WTC11 (cell line): ENCODE measurements around the gene DAND5. TPM values are rescaled to one million over a fixed set of nuclear protein-coding genes. Genes with fewer than 3 reads are reported as not detected.

Experiments used
- ATAC-seq: fragments of 200-7000 bp; cut with Tn5 transposase; 2 replicates; pipeline ENCODE4 v1.10.0; 2021; ENCODE audit warnings: mild to moderate bottlenecking, moderate library complexity
- CTCF ChIA-PET: fragments of 300-600 bp; sonication (Branson Sonifier 250); formaldehyde crosslinking; loops from one replicate; lab custom pipeline; 2021; ENCODE audit warnings: antibody characterized with exemption; lab: Charles Lee
- POLR2A ChIA-PET: fragments of 350-600 bp; sonication (Branson Sonifier 250); formaldehyde crosslinking; loops from one replicate; lab custom pipeline; 2021; ENCODE audit warnings: antibody characterized with exemption; lab: Charles Lee
- DNase-seq: peaks from one replicate; pipeline ENCODE4 v3.0.0; 2021; ENCODE audit warnings: low spot score
- H3K27ac Mint-ChIP-seq: 2 replicates; pipeline ENCODE4 v1.8.0; 2021; ENCODE audit warnings: mixed read lengths
- H3K27me3 Mint-ChIP-seq: 2 replicates; pipeline ENCODE4 v1.8.0; 2021; ENCODE audit warnings: low read depth, mild to moderate bottlenecking, moderate library complexity, mixed read lengths
- H3K36me3 Mint-ChIP-seq: 2 replicates; pipeline ENCODE4 v1.8.0; 2021; ENCODE audit warnings: mixed read lengths
- H3K4me1 Mint-ChIP-seq: 2 replicates; pipeline ENCODE4 v1.8.0; 2022; ENCODE audit warnings: mixed read lengths
- H3K4me3 Mint-ChIP-seq: 2 replicates; pipeline ENCODE4 v1.8.0; 2021; ENCODE audit warnings: mild to moderate bottlenecking, moderate library complexity, mixed read lengths
- H3K9me3 Mint-ChIP-seq: 2 replicates; pipeline ENCODE4 v1.8.0; 2021; ENCODE audit warnings: mixed read lengths
- ATF2 ChIP-seq: sonication (generic); formaldehyde crosslinking; IDR thresholded peaks from 2 replicates; pipeline ENCODE4 v1.8.1; 2022; ENCODE audit warnings: low read depth, missing genetic modification reagents, borderline replicate concordance
- CREM ChIP-seq: sonication (generic); formaldehyde crosslinking; IDR thresholded peaks from 2 replicates; pipeline ENCODE4 v1.8.1; 2022; ENCODE audit warnings: mild to moderate bottlenecking, missing genetic modification reagents, moderate library complexity
- GRHL2 ChIP-seq: fragments of 250-450 bp; sonication (Bioruptor Pico); IDR thresholded peaks from 2 replicates; pipeline ENCODE4 v1.8.0; 2022; ENCODE audit warnings: mild to moderate bottlenecking, moderate library complexity; ENCODE audit not compliant: insufficient replicate concordance, severe bottlenecking
- GTF2I ChIP-seq: fragments of 250-450 bp; sonication (Bioruptor Pico); conservative IDR thresholded peaks from 2 replicates; pipeline ENCODE4 v1.4.0; 2021; ENCODE audit warnings: mild to moderate bottlenecking
- JUN ChIP-seq: sonication (generic); formaldehyde crosslinking; IDR thresholded peaks from 2 replicates; pipeline ENCODE4 v1.8.0; 2023; ENCODE audit warnings: mild to moderate bottlenecking, missing genetic modification reagents
- MAX ChIP-seq: sonication (generic); formaldehyde crosslinking; IDR thresholded peaks from 2 replicates; pipeline ENCODE4 v1.8.0; 2022; ENCODE audit warnings: mild to moderate bottlenecking, missing genetic modification reagents
- NR1H2 ChIP-seq: sonication (generic); formaldehyde crosslinking; IDR thresholded peaks from 2 replicates; pipeline ENCODE4 v1.9.0; 2021; ENCODE audit warnings: mild to moderate bottlenecking, moderate library complexity, missing genetic modification reagents
- NR3C1 ChIP-seq: sonication (generic); formaldehyde crosslinking; conservative IDR thresholded peaks from 2 replicates; pipeline ENCODE4 v1.8.1; 2023; ENCODE audit warnings: low read depth, mild to moderate bottlenecking, missing genetic modification reagents
- TEAD4 ChIP-seq: sonication (generic); formaldehyde crosslinking; IDR thresholded peaks from 2 replicates; pipeline ENCODE4 v1.8.0; 2022; ENCODE audit warnings: mild to moderate bottlenecking, missing genetic modification reagents
- ZBTB21 ChIP-seq: sonication (generic); formaldehyde crosslinking; IDR thresholded peaks from 2 replicates; pipeline ENCODE4 v1.8.1; 2023; ENCODE audit warnings: mild to moderate bottlenecking, missing genetic modification reagents, borderline replicate concordance
- ZNF232 ChIP-seq: sonication (generic); formaldehyde crosslinking; IDR thresholded peaks from 2 replicates; pipeline ENCODE4 v1.8.0; 2022; ENCODE audit warnings: mild to moderate bottlenecking, missing genetic modification reagents
- ZNF263 ChIP-seq: sonication (generic); formaldehyde crosslinking; IDR thresholded peaks from 2 replicates; pipeline ENCODE4 v1.8.1; 2022; ENCODE audit warnings: low read depth, mild to moderate bottlenecking, moderate library complexity, missing genetic modification reagents
- total RNA-seq: library from RNA; stranded (reverse); gene quantifications from 3 replicates; pipeline ENCODE4 v1.2.3, GENCODE V29; 2021
- TF ChIP-seq, protein P1 (sequence below): sonication (generic); formaldehyde crosslinking; IDR thresholded peaks from 2 replicates; pipeline ENCODE4 v1.8.1; 2022; ENCODE audit warnings: low read depth, mild to moderate bottlenecking, moderate library complexity, missing genetic modification reagents, borderline replicate concordance
- TF ChIP-seq, protein P2 (sequence below): sonication (generic); formaldehyde crosslinking; IDR thresholded peaks from 2 replicates; pipeline ENCODE4 v1.8.1; 2022; ENCODE audit warnings: mild to moderate bottlenecking, moderate library complexity, missing genetic modification reagents
- TF ChIP-seq, protein P3 (sequence below): sonication (generic); formaldehyde crosslinking; IDR thresholded peaks from 2 replicates; pipeline ENCODE4 v1.8.1; 2023; ENCODE audit warnings: mild to moderate bottlenecking, moderate library complexity, missing genetic modification reagents
- TF ChIP-seq, protein P4 (sequence below): sonication (generic); formaldehyde crosslinking; IDR thresholded peaks from 2 replicates; pipeline ENCODE4 v1.8.1; 2023; ENCODE audit warnings: mild to moderate bottlenecking, missing genetic modification reagents, moderate library complexity
- TF ChIP-seq, protein P5 (sequence below): fragments of 250-450 bp; sonication (Bioruptor Pico); IDR thresholded peaks from 2 replicates; pipeline ENCODE4 v1.9.0; 2021; ENCODE audit warnings: mild to moderate bottlenecking
- TF ChIP-seq, protein P6 (sequence below): sonication (generic); formaldehyde crosslinking; IDR thresholded peaks from 2 replicates; pipeline ENCODE4 v1.8.0; 2023; ENCODE audit warnings: mild to moderate bottlenecking, missing genetic modification reagents
- TF ChIP-seq, protein P7 (sequence below): sonication (generic); formaldehyde crosslinking; IDR thresholded peaks from 2 replicates; pipeline ENCODE4 v1.8.0; 2022; ENCODE audit warnings: missing genetic modification reagents

Gene DAND5
- total RNA-seq, 1 experiment from 2014 or later: 0.22 TPM

- ATAC-seq: no peak
- H3K4me1 Mint-ChIP-seq: 0 out of 2 replicates have a peak, but pooled peaks cover under 1% of the 10 kb centered on the region
- no peaks in the 10 kb centered on the region for H3K9me3 Mint-ChIP-seq
- CTCF ChIA-PET: interaction anchor here (1.1 to 2.6 kb wide), 2 partner anchors 23 to 36 kb away, joined by 5 to 14 read pairs; no protein-coding TSS in a partner anchor
- H3K4me3 Mint-ChIP-seq: no peak overlapping the region
- TF ChIP-seq, protein P1, sequence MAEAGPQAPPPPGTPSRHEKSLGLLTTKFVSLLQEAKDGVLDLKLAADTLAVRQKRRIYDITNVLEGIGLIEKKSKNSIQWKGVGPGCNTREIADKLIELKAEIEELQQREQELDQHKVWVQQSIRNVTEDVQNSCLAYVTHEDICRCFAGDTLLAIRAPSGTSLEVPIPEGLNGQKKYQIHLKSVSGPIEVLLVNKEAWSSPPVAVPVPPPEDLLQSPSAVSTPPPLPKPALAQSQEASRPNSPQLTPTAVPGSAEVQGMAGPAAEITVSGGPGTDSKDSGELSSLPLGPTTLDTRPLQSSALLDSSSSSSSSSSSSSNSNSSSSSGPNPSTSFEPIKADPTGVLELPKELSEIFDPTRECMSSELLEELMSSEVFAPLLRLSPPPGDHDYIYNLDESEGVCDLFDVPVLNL (CRISPR knock-in tag): no peak
- TF ChIP-seq, protein P2, sequence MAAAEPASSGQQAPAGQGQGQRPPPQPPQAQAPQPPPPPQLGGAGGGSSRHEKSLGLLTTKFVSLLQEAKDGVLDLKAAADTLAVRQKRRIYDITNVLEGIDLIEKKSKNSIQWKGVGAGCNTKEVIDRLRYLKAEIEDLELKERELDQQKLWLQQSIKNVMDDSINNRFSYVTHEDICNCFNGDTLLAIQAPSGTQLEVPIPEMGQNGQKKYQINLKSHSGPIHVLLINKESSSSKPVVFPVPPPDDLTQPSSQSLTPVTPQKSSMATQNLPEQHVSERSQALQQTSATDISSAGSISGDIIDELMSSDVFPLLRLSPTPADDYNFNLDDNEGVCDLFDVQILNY (CRISPR knock-in tag): no peak
- TF ChIP-seq ZBTB21 (CRISPR knock-in tag) (no peak), ZNF263 (CRISPR knock-in tag) (no peak), CREM (CRISPR knock-in tag) (no peak), MAX (no peak), JUN (CRISPR knock-in tag) (no peak), NR3C1 (no peak), NR1H2 (CRISPR knock-in tag) (no peak), GRHL2 (CRISPR knock-in tag) (no peak), GTF2I (CRISPR knock-in tag) (no peak), TEAD4 (CRISPR knock-in tag) (no peak), ZNF232 (CRISPR knock-in tag) (no peak), ATF2 (CRISPR knock-in tag) (no peak)
- TF ChIP-seq, protein P3, sequence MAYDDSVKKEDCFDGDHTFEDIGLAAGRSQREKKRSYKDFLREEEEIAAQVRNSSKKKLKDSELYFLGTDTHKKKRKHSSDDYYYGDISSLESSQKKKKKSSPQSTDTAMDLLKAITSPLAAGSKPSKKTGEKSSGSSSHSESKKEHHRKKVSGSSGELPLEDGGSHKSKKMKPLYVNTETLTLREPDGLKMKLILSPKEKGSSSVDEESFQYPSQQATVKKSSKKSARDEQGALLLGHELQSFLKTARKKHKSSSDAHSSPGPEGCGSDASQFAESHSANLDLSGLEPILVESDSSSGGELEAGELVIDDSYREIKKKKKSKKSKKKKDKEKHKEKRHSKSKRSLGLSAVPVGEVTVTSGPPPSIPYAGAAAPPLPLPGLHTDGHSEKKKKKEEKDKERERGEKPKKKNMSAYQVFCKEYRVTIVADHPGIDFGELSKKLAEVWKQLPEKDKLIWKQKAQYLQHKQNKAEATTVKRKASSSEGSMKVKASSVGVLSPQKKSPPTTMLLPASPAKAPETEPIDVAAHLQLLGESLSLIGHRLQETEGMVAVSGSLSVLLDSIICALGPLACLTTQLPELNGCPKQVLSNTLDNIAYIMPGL (CRISPR knock-in tag): no peak
- TF ChIP-seq, protein P4, sequence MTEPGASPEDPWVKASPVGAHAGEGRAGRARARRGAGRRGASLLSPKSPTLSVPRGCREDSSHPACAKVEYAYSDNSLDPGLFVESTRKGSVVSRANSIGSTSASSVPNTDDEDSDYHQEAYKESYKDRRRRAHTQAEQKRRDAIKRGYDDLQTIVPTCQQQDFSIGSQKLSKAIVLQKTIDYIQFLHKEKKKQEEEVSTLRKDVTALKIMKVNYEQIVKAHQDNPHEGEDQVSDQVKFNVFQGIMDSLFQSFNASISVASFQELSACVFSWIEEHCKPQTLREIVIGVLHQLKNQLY (CRISPR knock-in tag): no peak
- TF ChIP-seq, protein P5, sequence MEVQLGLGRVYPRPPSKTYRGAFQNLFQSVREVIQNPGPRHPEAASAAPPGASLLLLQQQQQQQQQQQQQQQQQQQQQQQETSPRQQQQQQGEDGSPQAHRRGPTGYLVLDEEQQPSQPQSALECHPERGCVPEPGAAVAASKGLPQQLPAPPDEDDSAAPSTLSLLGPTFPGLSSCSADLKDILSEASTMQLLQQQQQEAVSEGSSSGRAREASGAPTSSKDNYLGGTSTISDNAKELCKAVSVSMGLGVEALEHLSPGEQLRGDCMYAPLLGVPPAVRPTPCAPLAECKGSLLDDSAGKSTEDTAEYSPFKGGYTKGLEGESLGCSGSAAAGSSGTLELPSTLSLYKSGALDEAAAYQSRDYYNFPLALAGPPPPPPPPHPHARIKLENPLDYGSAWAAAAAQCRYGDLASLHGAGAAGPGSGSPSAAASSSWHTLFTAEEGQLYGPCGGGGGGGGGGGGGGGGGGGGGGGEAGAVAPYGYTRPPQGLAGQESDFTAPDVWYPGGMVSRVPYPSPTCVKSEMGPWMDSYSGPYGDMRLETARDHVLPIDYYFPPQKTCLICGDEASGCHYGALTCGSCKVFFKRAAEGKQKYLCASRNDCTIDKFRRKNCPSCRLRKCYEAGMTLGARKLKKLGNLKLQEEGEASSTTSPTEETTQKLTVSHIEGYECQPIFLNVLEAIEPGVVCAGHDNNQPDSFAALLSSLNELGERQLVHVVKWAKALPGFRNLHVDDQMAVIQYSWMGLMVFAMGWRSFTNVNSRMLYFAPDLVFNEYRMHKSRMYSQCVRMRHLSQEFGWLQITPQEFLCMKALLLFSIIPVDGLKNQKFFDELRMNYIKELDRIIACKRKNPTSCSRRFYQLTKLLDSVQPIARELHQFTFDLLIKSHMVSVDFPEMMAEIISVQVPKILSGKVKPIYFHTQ: no peak
- TF ChIP-seq, protein P6, sequence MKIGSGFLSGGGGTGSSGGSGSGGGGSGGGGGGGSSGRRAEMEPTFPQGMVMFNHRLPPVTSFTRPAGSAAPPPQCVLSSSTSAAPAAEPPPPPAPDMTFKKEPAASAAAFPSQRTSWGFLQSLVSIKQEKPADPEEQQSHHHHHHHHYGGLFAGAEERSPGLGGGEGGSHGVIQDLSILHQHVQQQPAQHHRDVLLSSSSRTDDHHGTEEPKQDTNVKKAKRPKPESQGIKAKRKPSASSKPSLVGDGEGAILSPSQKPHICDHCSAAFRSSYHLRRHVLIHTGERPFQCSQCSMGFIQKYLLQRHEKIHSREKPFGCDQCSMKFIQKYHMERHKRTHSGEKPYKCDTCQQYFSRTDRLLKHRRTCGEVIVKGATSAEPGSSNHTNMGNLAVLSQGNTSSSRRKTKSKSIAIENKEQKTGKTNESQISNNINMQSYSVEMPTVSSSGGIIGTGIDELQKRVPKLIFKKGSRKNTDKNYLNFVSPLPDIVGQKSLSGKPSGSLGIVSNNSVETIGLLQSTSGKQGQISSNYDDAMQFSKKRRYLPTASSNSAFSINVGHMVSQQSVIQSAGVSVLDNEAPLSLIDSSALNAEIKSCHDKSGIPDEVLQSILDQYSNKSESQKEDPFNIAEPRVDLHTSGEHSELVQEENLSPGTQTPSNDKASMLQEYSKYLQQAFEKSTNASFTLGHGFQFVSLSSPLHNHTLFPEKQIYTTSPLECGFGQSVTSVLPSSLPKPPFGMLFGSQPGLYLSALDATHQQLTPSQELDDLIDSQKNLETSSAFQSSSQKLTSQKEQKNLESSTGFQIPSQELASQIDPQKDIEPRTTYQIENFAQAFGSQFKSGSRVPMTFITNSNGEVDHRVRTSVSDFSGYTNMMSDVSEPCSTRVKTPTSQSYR (CRISPR knock-in tag): no peak
- TF ChIP-seq, protein P7, sequence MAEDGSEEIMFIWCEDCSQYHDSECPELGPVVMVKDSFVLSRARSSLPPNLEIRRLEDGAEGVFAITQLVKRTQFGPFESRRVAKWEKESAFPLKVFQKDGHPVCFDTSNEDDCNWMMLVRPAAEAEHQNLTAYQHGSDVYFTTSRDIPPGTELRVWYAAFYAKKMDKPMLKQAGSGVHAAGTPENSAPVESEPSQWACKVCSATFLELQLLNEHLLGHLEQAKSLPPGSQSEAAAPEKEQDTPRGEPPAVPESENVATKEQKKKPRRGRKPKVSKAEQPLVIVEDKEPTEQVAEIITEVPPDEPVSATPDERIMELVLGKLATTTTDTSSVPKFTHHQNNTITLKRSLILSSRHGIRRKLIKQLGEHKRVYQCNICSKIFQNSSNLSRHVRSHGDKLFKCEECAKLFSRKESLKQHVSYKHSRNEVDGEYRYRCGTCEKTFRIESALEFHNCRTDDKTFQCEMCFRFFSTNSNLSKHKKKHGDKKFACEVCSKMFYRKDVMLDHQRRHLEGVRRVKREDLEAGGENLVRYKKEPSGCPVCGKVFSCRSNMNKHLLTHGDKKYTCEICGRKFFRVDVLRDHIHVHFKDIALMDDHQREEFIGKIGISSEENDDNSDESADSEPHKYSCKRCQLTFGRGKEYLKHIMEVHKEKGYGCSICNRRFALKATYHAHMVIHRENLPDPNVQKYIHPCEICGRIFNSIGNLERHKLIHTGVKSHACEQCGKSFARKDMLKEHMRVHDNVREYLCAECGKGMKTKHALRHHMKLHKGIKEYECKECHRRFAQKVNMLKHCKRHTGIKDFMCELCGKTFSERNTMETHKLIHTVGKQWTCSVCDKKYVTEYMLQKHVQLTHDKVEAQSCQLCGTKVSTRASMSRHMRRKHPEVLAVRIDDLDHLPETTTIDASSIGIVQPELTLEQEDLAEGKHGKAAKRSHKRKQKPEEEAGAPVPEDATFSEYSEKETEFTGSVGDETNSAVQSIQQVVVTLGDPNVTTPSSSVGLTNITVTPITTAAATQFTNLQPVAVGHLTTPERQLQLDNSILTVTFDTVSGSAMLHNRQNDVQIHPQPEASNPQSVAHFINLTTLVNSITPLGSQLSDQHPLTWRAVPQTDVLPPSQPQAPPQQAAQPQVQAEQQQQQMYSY (CRISPR knock-in tag): no peak
- TF ChIP-seq, all 79 proteins: peak for 0
- Mint-ChIP-seq H3K27me3 (peaks cover 90% of the 10 kb centered on the region), H3K36me3 (no peaks in the 10 kb centered on the region), H3K27ac (no peak overlapping the region)
- POLR2A ChIA-PET: no interaction called here
- DNase-seq: no peak
Measured at GRCh38 chr19:13001166-13001501, 31.8 kb downstream of the DAND5 start.
